A549 (cell line): ENCODE data around the gene CD7. TPM values are rescaled to one million over a fixed set of nuclear protein-coding genes. Genes with fewer than 3 reads are reported as not detected.

ENCODE experiments used
- ATAC-seq, 2 experiments: fragments of 200-7000 bp in 1 of 2; fragments of >200 bp in 1 of 2; cut with Nextera tagmentation in 1 of 2; cut with Tn5 transposase in 1 of 2; 3 replicates each; pipeline versions ENCODE4 v1.8.0 to v1.9.1; 2018 to 2020; ENCODE audit warnings: mild to moderate bottlenecking in 1 of 2, moderate library complexity in 1 of 2
- CTCF ChIA-PET: fragments of 300-600 bp; sonication (Branson Sonifier 250); formaldehyde crosslinking; extraction: SDS; loops from one replicate; lab custom pipeline; 2021; ENCODE audit warnings: antibody characterized with exemption, inconsistent platforms; lab: Yijun Ruan, JAX
- POLR2A ChIA-PET: fragments of 350-600 bp; formaldehyde crosslinking; extraction: SDS; loops from one replicate; lab custom pipeline; 2021; ENCODE audit warnings: antibody characterized with exemption, inconsistent platforms; lab: Yijun Ruan, JAX
- DNase-seq, 2 experiments: peaks; one replicate each; pipeline versions ENCODE4 v3.0.0 to v3.0.0-alpha.2; 2011 to 2016; ENCODE audit warnings: low read depth in 1 of 2, low spot score in 1 of 2
- FAIRE-seq: peaks from 2 replicates; lab custom pipeline; 2011; peaks lifted over from hg19 to GRCh38; lab: Jason Lieb, UNC
- H3K27ac ChIP-seq, 2 experiments: fragments of >200 bp; sonication (Bioruptor Twin); formaldehyde crosslinking; 3 replicates each; pipeline ENCODE4 v1.5.1; 2016 to 2017
- H3K4me1 ChIP-seq: fragments of >200 bp; sonication (Bioruptor Twin); formaldehyde crosslinking; 3 replicates; pipeline ENCODE4 v1.6.1; 2016
- H3K4me2 ChIP-seq: fragments of >200 bp; sonication (Bioruptor Twin); formaldehyde crosslinking; 3 replicates; pipeline ENCODE4 v1.6.1; 2016
- H3K4me3 ChIP-seq: fragments of >200 bp; sonication (Bioruptor Twin); formaldehyde crosslinking; 3 replicates; pipeline ENCODE4 v1.5.1; 2016
- H3K9me3 ChIP-seq: fragments of >200 bp; sonication (Bioruptor Twin); formaldehyde crosslinking; 3 replicates; pipeline ENCODE4 v1.6.1; 2016
- CBX8 ChIP-seq: fragments of 200-600 bp; sonication (generic); IDR thresholded peaks from 2 replicates; pipeline ENCODE4 v1.6.1; 2016
- CEBPB ChIP-seq, 2 experiments: fragments of >200 bp in 1 of 2; sonication (Bioruptor Twin) in 1 of 2; formaldehyde crosslinking in 1 of 2; IDR thresholded peaks; 2 replicates each; pipeline ENCODE4 v1.6.1; 2012 to 2016
- E2F6 ChIP-seq: IDR thresholded peaks from 2 replicates; pipeline ENCODE4 v1.6.1; 2012; ENCODE audit warnings: low read depth, borderline replicate concordance
- EHMT2 ChIP-seq: fragments of 200-600 bp; sonication (generic); IDR thresholded peaks from 2 replicates; pipeline ENCODE4 v1.6.1; 2016; ENCODE audit warnings: antibody characterized with exemption, low read depth, mild to moderate bottlenecking, moderate library complexity
- FOSL2 ChIP-seq, 2 experiments: fragments of 450-650 bp in 1 of 2; fragments of >200 bp in 1 of 2; sonication (Bioruptor Twin) in 1 of 2; formaldehyde crosslinking; IDR thresholded peaks; 2 replicates each; pipeline versions ENCODE4 v1.5.0 to v1.6.1; 2016 to 2020; ENCODE audit warnings: mild to moderate bottlenecking in 1 of 2, moderate library complexity in 1 of 2
- FOXS1 ChIP-seq: fragments of 250-450 bp; sonication (Bioruptor Pico); IDR thresholded peaks from 2 replicates; pipeline ENCODE4 v1.5.0; 2020; ENCODE audit warnings: mild to moderate bottlenecking, moderate library complexity
- GATA3 ChIP-seq: IDR thresholded peaks from 2 replicates; pipeline ENCODE4 v1.6.1; 2012; ENCODE audit warnings: borderline replicate concordance
- HDAC2 ChIP-seq: fragments of 200-600 bp; sonication (generic); IDR thresholded peaks from 2 replicates; pipeline ENCODE4 v1.6.1; 2016
- HEYL ChIP-seq: fragments of 250-450 bp; sonication (Bioruptor Pico); IDR thresholded peaks from 2 replicates; pipeline ENCODE4 v1.8.0; 2021; ENCODE audit warnings: mild to moderate bottlenecking, moderate library complexity
- HOXA7 ChIP-seq: fragments of 250-450 bp; sonication (Bioruptor Pico); IDR thresholded peaks from 2 replicates; pipeline ENCODE4 v1.5.0; 2020; ENCODE audit warnings: mild to moderate bottlenecking, moderate library complexity
- JUNB ChIP-seq: fragments of >200 bp; sonication (Bioruptor Twin); formaldehyde crosslinking; IDR thresholded peaks from 2 replicates; pipeline ENCODE4 v1.6.1; 2016
- MAZ ChIP-seq: fragments of 150-350 bp; IDR thresholded peaks from 2 replicates; pipeline ENCODE4 v1.6.1; 2014; ENCODE audit warnings: antibody characterized with exemption, low read depth, low read length, borderline replicate concordance
- NR3C1 ChIP-seq: fragments of >200 bp; sonication (Bioruptor Twin); formaldehyde crosslinking; IDR thresholded peaks from 3 replicates; pipeline ENCODE4 v1.6.1; 2017
- RAD21 ChIP-seq, 2 experiments: fragments of >200 bp in 1 of 2; sonication (Bioruptor Twin) in 1 of 2; formaldehyde crosslinking in 1 of 2; IDR thresholded peaks in 1 of 2; conservative IDR thresholded peaks in 1 of 2; 2 replicates in 1 of 2; 3 replicates in 1 of 2; pipeline ENCODE4 v1.6.1; 2012 to 2018; ENCODE audit warnings: inconsistent platforms in 1 of 2
- RCOR1 ChIP-seq: fragments of 150-350 bp; IDR thresholded peaks from 2 replicates; pipeline ENCODE4 v1.6.1; 2014; ENCODE audit warnings: antibody characterized with exemption, low read length, low read depth
- RNF2 ChIP-seq: fragments of 200-600 bp; sonication (generic); IDR thresholded peaks from 2 replicates; pipeline ENCODE4 v1.6.1; 2016; ENCODE audit warnings: low read depth, mild to moderate bottlenecking, antibody characterized with exemption, moderate library complexity, borderline replicate concordance
- SMC3 ChIP-seq: fragments of >200 bp; sonication (Bioruptor Twin); formaldehyde crosslinking; IDR thresholded peaks from 3 replicates; pipeline ENCODE4 v1.6.1; 2018; ENCODE audit warnings: inconsistent platforms
- SREBF2 ChIP-seq: fragments of 450-650 bp; IDR thresholded peaks from 2 replicates; pipeline ENCODE4 v1.6.1; 2014; ENCODE audit warnings: mild to moderate bottlenecking, moderate library complexity
- TFCP2L1 ChIP-seq: fragments of 250-450 bp; sonication (Bioruptor Pico); IDR thresholded peaks from 2 replicates; pipeline ENCODE4 v1.5.0; 2021; ENCODE audit warnings: mild to moderate bottlenecking
- USF2 ChIP-seq: fragments of 450-650 bp; IDR thresholded peaks from 2 replicates; pipeline ENCODE4 v1.6.1; 2014; ENCODE audit warnings: antibody characterized with exemption
- ZFP36 ChIP-seq: fragments of 450-650 bp; IDR thresholded peaks from 2 replicates; pipeline ENCODE4 v1.6.1; 2014; ENCODE audit warnings: borderline replicate concordance; ENCODE audit not compliant: partially characterized antibody
- ZNF302 ChIP-seq: fragments of 250-450 bp; sonication (Bioruptor Pico); IDR thresholded peaks from 2 replicates; pipeline ENCODE4 v1.9.0; 2021; ENCODE audit warnings: inconsistent platforms, mild to moderate bottlenecking, moderate library complexity
- ZSCAN20 ChIP-seq: fragments of 250-450 bp; sonication (Bioruptor Pico); IDR thresholded peaks from 2 replicates; pipeline ENCODE4 v1.8.0; 2022; ENCODE audit warnings: mild to moderate bottlenecking, moderate library complexity
- WGBS: methylation state at CpG from one replicate; pipeline ENCODE4 v1.1.6; 2017; ENCODE audit errors: missing lambda C conversion rate; 5-methylcytosine and 5-hydroxymethylcytosine counted together
- polyA plus RNA-seq, 4 experiments: library from polyadenylated mRNA; depleted of rRNA in 3 of 4; stranded (reverse); fragments of >200 nt; fragmentation: RNase III in 1 of 4; extraction: RNeasy Plus Mini Kit Qiagen cat#74134 plus additional on column Dnase treatment in 1 of 4; gene quantifications; 2 replicates in 3 of 4; 3 replicates in 1 of 4; pipeline ENCODE4 v1.2.3, GENCODE V29; 2011 to 2017
- TF ChIP-seq, protein P1 (sequence below): fragments of >200 bp; sonication (Bioruptor Twin); formaldehyde crosslinking; IDR thresholded peaks from 3 replicates; pipeline ENCODE4 v1.6.1; 2016
- TF ChIP-seq, protein P2 (sequence below): fragments of >200 bp; sonication (Bioruptor Twin); formaldehyde crosslinking; IDR thresholded peaks from 3 replicates; pipeline ENCODE4 v1.5.1; 2016
- TF ChIP-seq, protein P3 (sequence below): fragments of 250-450 bp; sonication (Bioruptor Pico); IDR thresholded peaks from 2 replicates; pipeline ENCODE4 v1.5.0; 2020; ENCODE audit warnings: low read depth, mild to moderate bottlenecking, moderate library complexity

CD7 gene
- polyA plus RNA-seq, 2 of the 4 experiments (the other 2 are of a cell fraction), result not detected

DNA sequence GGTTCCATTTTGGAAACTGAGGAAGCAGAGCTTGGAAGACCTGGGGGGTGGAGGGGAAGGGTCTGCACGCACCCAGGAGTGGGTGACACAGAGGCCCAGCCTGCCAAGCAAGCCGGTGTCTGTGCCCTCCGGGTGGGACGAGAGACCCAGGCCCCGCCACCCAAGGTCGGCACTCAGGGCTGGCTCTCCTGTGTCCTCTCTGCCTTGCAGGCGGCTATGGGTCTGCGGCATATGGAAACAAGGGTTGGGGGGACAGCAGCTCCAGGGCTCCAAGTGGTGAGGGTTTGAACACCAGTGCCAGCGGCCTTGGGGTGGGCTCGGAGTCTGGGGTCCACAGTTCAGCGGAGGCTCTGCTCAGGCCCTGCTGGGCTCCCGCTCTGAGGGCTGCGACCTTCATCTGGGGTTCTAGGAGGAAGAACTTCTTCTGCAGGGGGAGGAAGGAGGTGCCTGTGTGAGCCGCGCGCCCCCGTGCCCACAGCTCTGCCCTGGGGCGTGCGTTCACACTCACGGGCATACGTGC lies 4.6 kb upstream of the CD7 start:
- Histone ChIP-seq H3K4me3 (no peak overlapping the region), H3K9me3 (no peaks in the 10 kb centered on the region), H3K27ac (peak overlapping the region; percentile 32 to 62; a peak in 4 of 6 replicates), H3K4me1 (peaks cover 12% of the 10 kb centered on the region; the same call in 2 of the 3 replicates), H3K4me2 (peak overlapping the region; percentile 80; the same call in 2 of the 3 replicates)
- POLR2A ChIA-PET, result no interaction called here
- DNase-seq (no peak), ATAC-seq (peak; percentile 5 to 33; a peak in 3 of 6 replicates), FAIRE-seq (no peak)
- TF ChIP-seq FOSL2 (IDR thresholded peaks at IDR 0.05) (no peak), FOSL2 (CRISPR knock-in tag; IDR thresholded peaks at IDR 0.05) (no peak), E2F6 (no peak), JUNB (no peak), GATA3 (0 out of 2 replicates have a peak, but pooled peaks have one; percentile 11), RCOR1 (no peak), ZSCAN20 (CRISPR knock-in tag) (no peak), SMC3 (no peak)
- 34% methylated on average over 17 of the region's 21 CpGs for WGBS
- CTCF ChIA-PET, result interaction anchor here (0.8 to 15.6 kb wide), 26 partner anchors 11 to 291 kb away, joined by 3 to 343 read pairs (median 4); partner anchors contain the start of gene SECTM1

- ATAC-seq, result peak; percentile 23 to 82; a peak in 3 of 6 replicates
- POLR2A ChIA-PET, result no interaction called here
- H3K4me1 ChIP-seq, result peaks cover 12% of the 10 kb centered on the region; the same call in 2 of the 3 replicates
- CTCF ChIA-PET, result interaction anchor here (0.7 to 15.6 kb wide), 31 partner anchors 11 to 134 kb away, joined by 3 to 343 read pairs (median 5); partner anchors contain the start of gene SECTM1
- TF ChIP-seq ZNF302 (CRISPR knock-in tag) (no peak), CBX8 (no peak), TFCP2L1 (CRISPR knock-in tag) (no peak), ZFP36 (no peak), MAZ (no peak), CEBPB (IDR thresholded peaks at IDR 0.05) (no peak), RNF2 (no peak), JUNB (no peak), HEYL (CRISPR knock-in tag) (no peak), RAD21 (conservative IDR thresholded peaks at IDR 0.05 in 1 of 2, IDR thresholded peaks at IDR 0.05 in 1 of 2) (peak; percentile 80 to 97), SREBF2 (no peak), NR3C1 (no peak), HDAC2 (no peak), USF2 (no peak), SMC3 (peak; percentile 99), EHMT2 (no peak), FOXS1 (no peak), HOXA7 (no peak)
- TF ChIP-seq, protein P1, sequence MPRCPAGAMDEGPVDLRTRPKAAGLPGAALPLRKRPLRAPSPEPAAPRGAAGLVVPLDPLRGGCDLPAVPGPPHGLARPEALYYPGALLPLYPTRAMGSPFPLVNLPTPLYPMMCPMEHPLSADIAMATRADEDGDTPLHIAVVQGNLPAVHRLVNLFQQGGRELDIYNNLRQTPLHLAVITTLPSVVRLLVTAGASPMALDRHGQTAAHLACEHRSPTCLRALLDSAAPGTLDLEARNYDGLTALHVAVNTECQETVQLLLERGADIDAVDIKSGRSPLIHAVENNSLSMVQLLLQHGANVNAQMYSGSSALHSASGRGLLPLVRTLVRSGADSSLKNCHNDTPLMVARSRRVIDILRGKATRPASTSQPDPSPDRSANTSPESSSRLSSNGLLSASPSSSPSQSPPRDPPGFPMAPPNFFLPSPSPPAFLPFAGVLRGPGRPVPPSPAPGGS, result no peak
- TF ChIP-seq, protein P2, sequence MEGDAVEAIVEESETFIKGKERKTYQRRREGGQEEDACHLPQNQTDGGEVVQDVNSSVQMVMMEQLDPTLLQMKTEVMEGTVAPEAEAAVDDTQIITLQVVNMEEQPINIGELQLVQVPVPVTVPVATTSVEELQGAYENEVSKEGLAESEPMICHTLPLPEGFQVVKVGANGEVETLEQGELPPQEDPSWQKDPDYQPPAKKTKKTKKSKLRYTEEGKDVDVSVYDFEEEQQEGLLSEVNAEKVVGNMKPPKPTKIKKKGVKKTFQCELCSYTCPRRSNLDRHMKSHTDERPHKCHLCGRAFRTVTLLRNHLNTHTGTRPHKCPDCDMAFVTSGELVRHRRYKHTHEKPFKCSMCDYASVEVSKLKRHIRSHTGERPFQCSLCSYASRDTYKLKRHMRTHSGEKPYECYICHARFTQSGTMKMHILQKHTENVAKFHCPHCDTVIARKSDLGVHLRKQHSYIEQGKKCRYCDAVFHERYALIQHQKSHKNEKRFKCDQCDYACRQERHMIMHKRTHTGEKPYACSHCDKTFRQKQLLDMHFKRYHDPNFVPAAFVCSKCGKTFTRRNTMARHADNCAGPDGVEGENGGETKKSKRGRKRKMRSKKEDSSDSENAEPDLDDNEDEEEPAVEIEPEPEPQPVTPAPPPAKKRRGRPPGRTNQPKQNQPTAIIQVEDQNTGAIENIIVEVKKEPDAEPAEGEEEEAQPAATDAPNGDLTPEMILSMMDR, result peak; percentile 96
- TF ChIP-seq, protein P3, sequence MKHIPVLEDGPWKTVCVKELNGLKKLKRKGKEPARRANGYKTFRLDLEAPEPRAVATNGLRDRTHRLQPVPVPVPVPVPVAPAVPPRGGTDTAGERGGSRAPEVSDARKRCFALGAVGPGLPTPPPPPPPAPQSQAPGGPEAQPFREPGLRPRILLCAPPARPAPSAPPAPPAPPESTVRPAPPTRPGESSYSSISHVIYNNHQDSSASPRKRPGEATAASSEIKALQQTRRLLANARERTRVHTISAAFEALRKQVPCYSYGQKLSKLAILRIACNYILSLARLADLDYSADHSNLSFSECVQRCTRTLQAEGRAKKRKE (CRISPR knock-in tag), result no peak
- TF ChIP-seq, all 56 proteins: peak for 3
- DNase-seq (peak in 1 of 2 experiments; percentile 66), FAIRE-seq (no peak)
- H3K9me3 ChIP-seq, result no peaks in the 10 kb centered on the region
- WGBS, result 36% methylated on average over 49 of the region's 65 CpGs
- H3K4me2 ChIP-seq, result peak overlapping the region; percentile 80
- peak overlapping the region; percentile 32 for H3K4me3 ChIP-seq
- peak overlapping the region; percentile 60 to 62; a peak in 5 of 6 replicates for H3K27ac ChIP-seq
These were observed 3.8 kb upstream of the CD7 start for GRCh38 chr17:82320956-82321927.
